ENCODE data around the gene OR14A2. TPM values are rescaled to one million over a fixed set of nuclear protein-coding genes. Genes with fewer than 3 reads are reported as not detected.

The OR14A2 gene
- total and polyA plus RNA-seq, 2 donors (not counting 1 experiment from before 2014, with no cell fraction given), result not detected

GRCh38 chr1:247738315-247738714 lies 9.6 kb downstream of the OR14A2 start, which contains the start of gene OR14K1:
OR14K1 (plus strand) TSS chr1:247738615; CDS start chr1:247738615, 0 bp downstream.
- no CpG with 5 or more reads among the region's 1 CpG for WGBS (ENCODE audit: insufficient coverage)
- CTCF ChIA-PET, result no interaction called here

GRCh38 chr1:247721222-247721621 lies 26.7 kb downstream of the OR14A2 start:
- intact Hi-C loops (cut with micrococcal nuclease), result no loop called here
- H3K4me1 ChIP-seq (ENCODE audit: control insufficient read depth in 2 of 2, insufficient read depth in 2 of 2, low read length in 2 of 2), result no peaks in the 10 kb centered on the region
- H3K4me2 ChIP-seq (replicated peaks; ENCODE audit: low read depth, low read length, poor library complexity, severe bottlenecking), result no peak overlapping the region
- Mint-ChIP-seq H3K27me3 (peaks cover 4% of the 10 kb centered on the region), H3K9me3 (ENCODE audit: insufficient read depth) (peaks cover 10% of the 10 kb centered on the region), H3K4me3 (no peak overlapping the region), H3K4me1 (no peaks in the 10 kb centered on the region), H3K27ac (no peak overlapping the region)
- peaks cover 0 to 5% (median 4%) of the 10 kb centered on the region in 3 donors for H3K9me3 ChIP-seq (ENCODE audit: control extremely low read depth in 1 of 3, control insufficient read depth in 2 of 3, insufficient read depth in 1 of 3, low read length in 2 of 3)
- H3K27me3 ChIP-seq (replicated peaks in 1 of 4; ENCODE audit: control extremely low read depth in 1 of 4, control insufficient read depth in 3 of 4, insufficient read depth in 4 of 4, low read length in 3 of 4), result no peaks in the 10 kb centered on the region
- H3K36me3 ChIP-seq (replicated peaks in 1 of 2; ENCODE audit: control extremely low read depth in 1 of 2, control insufficient read depth in 1 of 2, extremely low read depth in 1 of 2, insufficient read depth in 2 of 2, low read length in 1 of 2), result no peaks in the 10 kb centered on the region
- WGBS (ENCODE audit: insufficient coverage), result no CpG with 5 or more reads among the region's 4 CpGs
- no peak overlapping the region for H3K27ac ChIP-seq (ENCODE audit: low read length in 2 of 2)
- TF ChIP-seq, protein P1, sequence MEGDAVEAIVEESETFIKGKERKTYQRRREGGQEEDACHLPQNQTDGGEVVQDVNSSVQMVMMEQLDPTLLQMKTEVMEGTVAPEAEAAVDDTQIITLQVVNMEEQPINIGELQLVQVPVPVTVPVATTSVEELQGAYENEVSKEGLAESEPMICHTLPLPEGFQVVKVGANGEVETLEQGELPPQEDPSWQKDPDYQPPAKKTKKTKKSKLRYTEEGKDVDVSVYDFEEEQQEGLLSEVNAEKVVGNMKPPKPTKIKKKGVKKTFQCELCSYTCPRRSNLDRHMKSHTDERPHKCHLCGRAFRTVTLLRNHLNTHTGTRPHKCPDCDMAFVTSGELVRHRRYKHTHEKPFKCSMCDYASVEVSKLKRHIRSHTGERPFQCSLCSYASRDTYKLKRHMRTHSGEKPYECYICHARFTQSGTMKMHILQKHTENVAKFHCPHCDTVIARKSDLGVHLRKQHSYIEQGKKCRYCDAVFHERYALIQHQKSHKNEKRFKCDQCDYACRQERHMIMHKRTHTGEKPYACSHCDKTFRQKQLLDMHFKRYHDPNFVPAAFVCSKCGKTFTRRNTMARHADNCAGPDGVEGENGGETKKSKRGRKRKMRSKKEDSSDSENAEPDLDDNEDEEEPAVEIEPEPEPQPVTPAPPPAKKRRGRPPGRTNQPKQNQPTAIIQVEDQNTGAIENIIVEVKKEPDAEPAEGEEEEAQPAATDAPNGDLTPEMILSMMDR (IDR thresholded peaks at IDR 0.05), result no peak
- TF ChIP-seq EZH2 (IDR thresholded peaks at IDR 0.05; ENCODE audit: borderline replicate concordance, insufficient read depth, low read depth, low read length, poor library complexity, severe bottlenecking), result no peak
- H3K79me2 ChIP-seq (ENCODE audit: control insufficient read depth, insufficient read depth, low read length), result no peaks in the 10 kb centered on the region
- DNase-seq (no peak), ATAC-seq (ENCODE audit: low read depth) (no peak)
- H2AFZ ChIP-seq (ENCODE audit: insufficient read depth, low read depth, low read length, poor library complexity, severe bottlenecking), result no peak overlapping the region
- H3K9ac ChIP-seq (ENCODE audit: low read length), result no peak overlapping the region
- H3K4me3 ChIP-seq (ENCODE audit: control extremely low read depth in 1 of 5, extremely low read depth in 1 of 5, insufficient read depth in 1 of 5, low read depth in 2 of 5, low read length in 4 of 5), result no peak overlapping the region
- H4K20me1 ChIP-seq (ENCODE audit: control insufficient read depth, insufficient read depth, low read length, poor library complexity, severe bottlenecking), result no peaks in the 10 kb centered on the region
- ChIA-PET POLR2A (no interaction called here), CTCF (no interaction called here)

More at GRCh38 chr1:247738315-247738714, 9.6 kb downstream of the OR14A2 start, which contains the start of gene OR14K1:
- H4K20me1 ChIP-seq (ENCODE audit: control insufficient read depth, insufficient read depth, low read length, poor library complexity, severe bottlenecking), result no peaks in the 10 kb centered on the region
- H3K4me1 Mint-ChIP-seq, result no peaks in the 10 kb centered on the region
- H3K9ac ChIP-seq (ENCODE audit: low read length), result no peak within 1 kb of the TSS
- no peak within 1 kb of the TSS for H3K27ac ChIP-seq (ENCODE audit: low read length in 2 of 2)
- no peak within 1 kb of the TSS for H3K4me3 Mint-ChIP-seq
- H3K4me2 ChIP-seq (replicated peaks; ENCODE audit: low read depth, low read length, poor library complexity, severe bottlenecking), result no peak within 1 kb of the TSS
- H2AFZ ChIP-seq (ENCODE audit: insufficient read depth, low read depth, low read length, poor library complexity, severe bottlenecking), result no peak within 1 kb of the TSS
- no peaks in the 10 kb centered on the region for H3K79me2 ChIP-seq (ENCODE audit: control insufficient read depth, insufficient read depth, low read length)
- H3K27me3 Mint-ChIP-seq, result peaks cover 3% of the 10 kb centered on the region
- H3K27me3 ChIP-seq (replicated peaks in 1 of 4; ENCODE audit: control extremely low read depth in 1 of 4, control insufficient read depth in 3 of 4, insufficient read depth in 4 of 4, low read length in 3 of 4), result no peaks in the 10 kb centered on the region
- ATAC-seq (ENCODE audit: low read depth) (no peak), DNase-seq (no peak)
- intact Hi-C loops (cut with micrococcal nuclease), result no loop called here
- POLR2A ChIA-PET, result no interaction called here
- no peaks in the 10 kb centered on the region for H3K36me3 ChIP-seq (replicated peaks in 1 of 2; ENCODE audit: control extremely low read depth in 1 of 2, control insufficient read depth in 1 of 2, extremely low read depth in 1 of 2, insufficient read depth in 2 of 2, low read length in 1 of 2)
- no peak within 1 kb of the TSS for H3K27ac Mint-ChIP-seq
- H3K4me3 ChIP-seq (ENCODE audit: control extremely low read depth in 1 of 5, extremely low read depth in 1 of 5, insufficient read depth in 1 of 5, low read depth in 2 of 5, low read length in 4 of 5), result no peak within 1 kb of the TSS
- H3K9me3 ChIP-seq (ENCODE audit: control extremely low read depth in 1 of 3, control insufficient read depth in 2 of 3, insufficient read depth in 1 of 3, low read length in 2 of 3), result no peaks in the 10 kb centered on the region
- TF ChIP-seq EZH2 (IDR thresholded peaks at IDR 0.05; ENCODE audit: borderline replicate concordance, insufficient read depth, low read depth, low read length, poor library complexity, severe bottlenecking), result no peak
- TF ChIP-seq, protein P1 (IDR thresholded peaks at IDR 0.05), result no peak
- no peaks in the 10 kb centered on the region for H3K4me1 ChIP-seq (ENCODE audit: control insufficient read depth in 2 of 2, insufficient read depth in 2 of 2, low read length in 2 of 2)
- H3K9me3 Mint-ChIP-seq (ENCODE audit: insufficient read depth), result no peaks in the 10 kb centered on the region

All from B cell (primary cell).